GM18873 (cell line): Measurements from ENCODE around the gene PPIF.

Source experiments
- ATAC-seq: cut with Tn5 transposase; IDR thresholded peaks from one replicate; pipeline ENCODE4 v1.9.1; 2021; ENCODE audit warnings: mild to moderate bottlenecking, moderate library complexity, moderate number of reproducible peaks; ENCODE audit not compliant: unreplicated experiment, low FRiP score

PPIF gene

DNA sequence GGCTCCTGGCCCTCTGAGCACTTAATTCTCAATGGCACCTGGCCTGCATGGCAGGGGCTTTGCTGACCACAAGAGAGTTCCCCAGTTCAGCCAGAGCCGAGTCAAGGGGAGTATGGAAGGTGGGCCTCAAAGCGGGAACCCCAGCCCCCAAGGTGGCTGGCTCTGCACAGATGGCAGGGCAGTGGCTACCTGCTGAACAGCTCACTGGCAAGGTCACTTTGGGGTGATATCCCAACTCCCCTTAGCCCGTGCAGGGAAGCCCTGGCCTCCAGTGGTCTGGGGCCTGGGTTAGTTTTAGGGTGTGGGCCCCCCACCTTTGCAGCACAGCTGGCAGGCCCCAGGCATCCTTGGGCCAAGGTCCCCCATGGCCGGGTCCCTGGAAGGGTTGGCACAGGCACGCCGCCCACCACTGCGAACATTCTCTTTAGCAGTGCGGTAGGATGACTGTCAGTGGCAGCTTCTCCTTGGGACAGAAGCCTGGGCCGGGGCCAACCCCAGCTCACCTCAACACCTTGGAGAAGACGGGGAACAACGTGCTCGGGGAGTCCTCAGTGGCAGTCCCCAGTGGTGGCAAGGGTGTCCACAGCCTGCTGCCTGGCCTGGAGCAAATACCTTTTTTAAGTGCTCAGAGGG, 36.8 kb downstream of the PPIF start:
- ATAC-seq, result no peak

- ATAC-seq, result no peak
Measured at GRCh38 chr10:79384773-79385391, 37.6 kb downstream of the PPIF start.

- ATAC-seq, result no peak
Measured at GRCh38 chr10:79385392-79385795, 38.1 kb downstream of the PPIF start.

DNA sequence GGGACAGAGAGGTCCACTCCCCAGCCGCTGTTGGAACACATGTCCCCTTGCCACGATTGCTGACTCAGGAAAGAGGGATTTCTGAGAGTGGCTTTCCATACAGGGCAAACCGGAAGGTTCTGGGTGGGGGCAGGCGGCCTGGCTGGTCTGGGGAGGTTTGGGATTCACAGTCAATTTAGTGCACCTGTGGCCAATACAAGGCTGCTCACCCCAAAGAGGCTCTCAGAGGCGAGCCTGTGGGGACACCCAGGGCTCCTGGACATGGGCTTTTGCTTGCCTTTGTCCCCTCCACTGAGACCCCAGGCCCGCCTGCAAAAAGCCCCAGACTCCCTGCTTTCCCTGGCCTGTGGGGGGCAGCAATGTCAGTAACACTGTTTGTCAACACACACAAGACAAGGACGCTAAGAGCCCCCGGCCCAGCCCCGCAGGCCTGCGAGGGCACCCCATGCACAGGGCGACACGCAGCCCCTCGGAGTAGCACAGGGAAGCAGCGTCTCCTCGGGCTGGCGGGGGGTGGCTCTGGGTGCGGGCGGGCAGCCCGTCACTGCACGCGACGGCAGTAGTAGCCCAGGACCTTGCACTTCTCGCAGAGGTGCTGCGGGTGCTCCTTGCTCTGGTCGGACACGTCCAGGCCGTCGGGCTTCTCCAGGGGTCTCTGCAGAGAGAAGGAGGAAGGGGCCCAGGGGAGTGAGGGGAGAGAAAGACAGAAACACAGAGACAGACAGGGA, 38.7 kb downstream of the PPIF start:
- no peak for ATAC-seq

DNA sequence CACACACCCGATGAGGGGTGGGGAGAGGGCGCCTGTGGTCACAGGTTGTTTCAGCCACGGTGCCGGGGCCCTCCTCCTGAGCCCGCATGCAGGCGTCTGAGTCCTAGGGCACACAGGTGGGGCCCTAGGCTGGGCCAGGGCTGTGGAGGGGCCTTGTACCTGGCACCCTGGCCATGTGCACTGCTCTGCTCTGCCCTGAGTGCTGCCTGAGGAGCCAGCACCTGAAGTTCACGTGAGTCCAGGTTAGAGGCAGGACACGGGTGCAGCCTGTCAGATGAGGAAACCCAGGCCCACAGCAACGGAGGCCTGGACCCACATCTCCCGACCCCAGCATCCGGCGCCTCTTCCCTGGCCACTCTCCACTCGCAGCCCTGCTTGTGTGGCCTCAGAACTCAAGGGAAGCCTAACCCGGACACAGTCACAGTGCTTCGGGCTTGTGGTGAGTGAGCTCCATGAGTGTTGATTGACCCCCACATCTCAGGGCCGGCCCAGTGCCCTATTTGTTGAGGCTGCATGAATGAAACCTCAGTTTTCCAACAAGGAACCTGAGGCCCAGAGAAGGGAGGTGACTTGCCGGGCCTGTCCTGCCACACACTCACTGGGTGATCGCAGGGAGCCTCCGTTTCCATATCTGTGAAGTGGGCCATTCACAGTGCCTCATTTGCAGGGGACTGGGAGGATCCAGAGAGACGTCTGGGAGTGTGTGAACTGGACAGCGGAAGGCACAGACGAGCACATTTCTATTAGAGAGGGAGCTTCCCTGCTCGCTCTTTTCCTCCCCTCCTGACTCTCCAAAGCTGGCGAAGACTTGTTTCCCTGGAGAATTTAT, 39.6 kb downstream of the PPIF start:
- no peak for ATAC-seq

DNA sequence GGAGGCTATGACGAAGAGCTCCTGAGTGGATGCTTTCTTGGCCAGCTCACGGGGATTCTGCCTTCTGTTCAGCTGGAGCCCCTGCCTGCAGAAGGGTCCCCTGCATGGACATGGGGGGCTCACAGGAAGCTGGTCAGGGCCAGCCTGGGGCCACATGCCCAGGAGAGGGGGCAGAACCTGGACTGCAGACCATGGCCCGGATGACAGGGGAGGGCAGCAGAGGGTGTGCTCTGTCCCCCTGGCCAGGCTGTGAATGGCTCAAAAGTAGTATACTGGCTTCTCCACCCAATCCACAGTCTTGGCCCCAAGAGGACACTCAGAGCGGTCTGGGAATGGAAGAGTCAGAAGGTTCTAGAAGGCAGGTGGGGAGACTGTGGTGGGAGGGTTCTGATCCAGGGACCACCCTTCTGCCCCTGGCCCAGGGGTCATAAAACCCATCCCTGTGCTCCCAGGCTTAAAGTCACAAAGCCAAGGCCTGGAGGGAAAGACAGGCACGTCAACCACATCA, 40.3 kb downstream of the PPIF start:
- ATAC-seq, result no peak

GRCh38 chr10:79387974-79388850, 40.9 kb downstream of the PPIF start:
- ATAC-seq, result no peak

GRCh38 chr10:79390057-79390456, 42.8 kb downstream of the PPIF start:
- ATAC-seq, result no peak

GRCh38 chr10:79390551-79391229, 43.4 kb downstream of the PPIF start:
- no peak for ATAC-seq

DNA sequence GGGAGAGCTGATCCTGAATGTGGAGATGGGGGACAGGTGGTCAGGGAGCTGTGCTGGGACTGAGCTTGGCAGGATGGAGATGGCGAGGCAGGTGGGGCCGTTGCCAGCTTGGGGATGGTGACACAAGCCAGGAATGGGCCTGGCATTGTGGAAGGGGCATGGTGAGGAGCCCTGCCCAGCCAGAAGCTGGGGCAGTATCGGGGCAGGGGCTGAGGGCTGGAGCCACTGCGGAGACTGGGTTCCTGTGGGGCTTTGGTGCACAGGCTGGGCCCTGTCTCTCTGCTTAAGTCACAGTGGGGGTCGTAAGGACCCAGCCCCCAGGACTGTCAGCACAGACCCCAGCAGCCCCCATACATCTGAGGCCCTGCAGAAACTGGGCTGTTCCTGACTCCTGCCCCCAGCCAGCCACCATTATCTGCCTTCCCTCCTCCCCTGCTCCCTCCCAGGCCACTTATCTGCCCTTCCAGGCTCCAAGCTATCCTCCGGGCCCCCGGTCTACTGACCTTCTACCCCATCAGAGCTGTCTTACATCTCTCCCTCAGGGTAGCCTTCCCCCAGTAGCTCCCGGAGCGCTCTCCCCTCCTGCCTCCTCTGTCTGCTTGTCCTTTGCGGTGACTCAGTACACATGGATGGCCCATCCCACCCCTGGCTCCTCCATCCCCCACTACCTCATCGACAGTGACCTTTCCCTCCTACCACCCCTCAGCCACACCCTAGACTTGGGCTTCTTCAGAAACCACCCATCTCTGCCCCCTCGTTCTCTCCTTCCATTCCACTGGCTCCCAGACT, 44.2 kb downstream of the PPIF start:
- no peak for ATAC-seq

DNA sequence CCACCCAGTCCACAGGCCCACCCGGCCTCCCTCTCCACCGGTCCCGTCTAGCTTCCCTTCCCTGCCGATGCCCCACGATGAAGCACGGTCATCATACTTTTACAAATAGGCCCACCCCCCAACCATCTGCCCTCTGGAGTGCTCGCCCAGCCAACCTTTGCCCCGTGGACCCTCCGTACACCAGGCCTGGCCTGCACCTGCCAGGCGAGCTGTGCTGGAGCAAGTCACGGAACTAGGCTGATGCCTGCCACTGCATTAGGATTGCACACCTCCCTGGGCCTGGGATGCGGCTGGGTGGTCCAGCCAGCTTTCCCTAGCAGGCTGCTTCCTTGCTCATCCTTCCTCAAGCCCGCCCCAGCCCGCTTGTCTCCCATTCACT, 44.7 kb downstream of the PPIF start:
- no peak for ATAC-seq

DNA sequence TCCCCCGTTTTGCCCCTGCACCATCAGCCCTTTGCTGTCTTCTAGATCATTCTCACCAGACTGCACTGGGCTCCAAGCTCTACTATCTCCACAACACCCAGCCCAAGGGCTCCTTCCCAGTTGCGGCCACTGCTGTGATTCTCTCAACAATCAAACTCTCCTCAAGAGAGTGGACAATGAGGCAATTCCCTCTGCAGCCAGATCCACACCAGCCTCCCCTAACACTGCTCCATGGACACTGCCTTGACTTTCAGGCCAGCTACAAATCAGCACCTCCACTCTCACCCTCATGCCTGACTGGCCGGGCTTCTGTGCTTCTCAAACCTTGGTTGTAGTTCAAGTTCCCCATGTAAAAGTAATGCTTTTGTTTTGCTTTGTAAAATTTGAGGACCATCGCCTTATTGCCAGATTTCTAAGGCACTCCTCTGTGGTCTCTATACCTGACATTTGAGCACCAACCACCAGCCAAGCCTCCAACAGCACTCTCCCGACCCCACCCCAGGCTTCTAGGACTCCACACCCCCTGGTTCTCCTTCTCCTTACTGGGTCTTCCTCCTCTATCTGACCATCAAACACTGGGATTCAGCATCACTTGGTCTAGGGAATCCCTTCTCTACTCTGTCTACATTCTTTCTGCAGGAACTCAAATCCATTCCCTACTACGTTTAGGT, 45.4 kb downstream of the PPIF start:
- no peak for ATAC-seq

GRCh38 chr10:79393221-79393923, 46.1 kb downstream of the PPIF start:
- no peak for ATAC-seq

DNA sequence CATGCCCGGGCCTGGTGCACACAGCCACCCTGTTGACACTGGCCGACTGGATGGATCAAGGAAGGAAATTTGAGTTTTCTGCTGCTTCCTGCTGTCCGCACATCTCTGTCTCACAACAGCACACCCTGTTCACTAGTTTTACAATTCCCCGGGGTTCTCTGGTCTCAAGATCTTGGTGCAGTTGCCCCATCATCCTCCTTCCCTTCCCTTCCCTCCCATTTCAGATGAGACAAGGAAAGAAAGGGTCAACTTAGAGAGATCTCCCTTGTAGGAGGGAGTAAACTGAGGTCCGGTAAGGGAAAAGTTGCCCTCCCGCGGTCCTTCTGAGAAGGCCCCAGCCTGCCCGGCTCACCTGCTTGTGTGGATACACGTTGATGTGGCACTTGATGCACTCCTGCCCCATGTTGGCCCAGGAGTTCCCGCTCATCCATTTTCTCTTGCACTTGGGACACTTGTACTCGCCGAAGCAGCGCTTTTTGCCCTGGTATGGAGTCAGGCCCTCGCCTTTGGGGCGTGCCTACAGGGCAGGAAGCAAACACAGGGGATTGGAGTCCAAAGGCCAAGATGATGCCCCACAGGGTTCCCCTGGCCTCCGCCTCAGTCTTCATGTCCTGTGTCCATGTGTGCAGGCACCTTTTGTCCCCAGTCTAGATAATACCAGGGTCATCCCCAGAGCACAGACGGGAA, 46.8 kb downstream of the PPIF start:
- no peak for ATAC-seq

DNA sequence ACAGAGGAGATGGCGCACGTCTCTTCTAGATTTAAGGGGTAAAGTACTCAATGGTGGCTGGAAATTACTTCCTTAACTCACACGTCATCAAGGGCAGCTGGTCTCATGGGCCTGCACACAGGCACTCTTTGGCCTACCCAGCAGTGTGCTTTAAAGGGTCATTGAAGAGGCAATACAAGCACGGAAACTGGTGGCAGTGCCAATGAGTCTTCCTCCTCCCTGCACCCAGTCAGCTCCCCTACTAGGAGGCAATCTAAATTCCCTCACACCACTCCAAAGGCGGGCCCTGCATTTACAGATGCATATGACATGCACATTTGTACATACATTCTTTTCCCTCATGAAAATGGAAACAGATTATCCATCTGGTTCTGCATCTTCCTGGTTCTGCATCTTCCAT, 47.4 kb downstream of the PPIF start:
- no peak for ATAC-seq

GRCh38 chr10:79396520-79396919, 49.3 kb downstream of the PPIF start:
- no peak for ATAC-seq

GRCh38 chr10:79397051-79397450, 49.8 kb downstream of the PPIF start:
- ATAC-seq, result no peak
